ENCODE results near the gene EPS8L3. TPM values are rescaled to one million over a fixed set of nuclear protein-coding genes. Genes with fewer than 3 reads are reported as not detected.
"Not testable (repeated sequence)": the region's sequence is repeated elsewhere in the genome, so short reads cannot be mapped to it uniquely, and the experiment has no call there.

The EPS8L3 gene
- total RNA-seq, 2 donors from 2014 or later = 1.1 TPM; not detected in 1

- Histone ChIP-seq H3K36me3 (no peaks in the 10 kb centered on the region), H3K27ac (no peak overlapping the region), H3K9me3 (no peaks in the 10 kb centered on the region), H3K4me3 (no peak overlapping the region), H3K27me3 (replicated peaks; ENCODE audit: insufficient read depth) (no peaks in the 10 kb centered on the region), H3K4me1 (ENCODE audit: control insufficient read depth in 1 of 2, low read depth in 2 of 2) (peaks cover 15 to 39% of the 10 kb centered on the region in 2 donors)
- ATAC-seq (ENCODE audit: insufficient number of reproducible peaks, low FRiP score, low read depth) = no peak
- no peak for TF ChIP-seq CTCF (IDR thresholded peaks at IDR 0.05)
- no peak for DNase-seq (ENCODE audit: low spot score)
Observed at GRCh38 chr1:109799445-109799844, 35.7 kb upstream of the EPS8L3 start.

GRCh38 chr1:109797303-109797595, 33.5 kb upstream of the EPS8L3 start:
- not testable (repeated sequence) for H3K27me3 ChIP-seq (replicated peaks; ENCODE audit: insufficient read depth); DNase-seq (ENCODE audit: low spot score); H3K36me3 ChIP-seq; ATAC-seq (ENCODE audit: insufficient number of reproducible peaks, low FRiP score, low read depth); H3K4me3 ChIP-seq; H3K9me3 ChIP-seq
- peak overlapping the region; percentile 18 to 56 for H3K27ac ChIP-seq
- peaks cover 17 to 38% of the 10 kb centered on the region in 2 donors for H3K4me1 ChIP-seq (ENCODE audit: control insufficient read depth in 1 of 2, low read depth in 2 of 2)

GRCh38 chr1:109796484-109797302, 33.0 kb upstream of the EPS8L3 start:
- Histone ChIP-seq H3K9me3 (no peaks in the 10 kb centered on the region), H3K4me3 (no peak overlapping the region), H3K27me3 (replicated peaks; ENCODE audit: insufficient read depth) (no peaks in the 10 kb centered on the region), H3K27ac (peak overlapping the region; percentile 18 to 56), H3K4me1 (ENCODE audit: control insufficient read depth in 1 of 2, low read depth in 2 of 2) (peaks cover 23 to 43% of the 10 kb centered on the region in 2 donors), H3K36me3 (no peaks in the 10 kb centered on the region)
- ATAC-seq (ENCODE audit: insufficient number of reproducible peaks, low FRiP score, low read depth) (no peak), DNase-seq (ENCODE audit: low spot score) (no peak)
- no peak for TF ChIP-seq CTCF (IDR thresholded peaks at IDR 0.05)

GRCh38 chr1:109794319-109795132, 30.8 kb upstream of the EPS8L3 start:
- H3K4me1 ChIP-seq (ENCODE audit: control insufficient read depth in 1 of 2, low read depth in 2 of 2) = peaks cover 28 to 57% of the 10 kb centered on the region in 2 donors
- H3K27ac ChIP-seq = no peak overlapping the region
- no peaks in the 10 kb centered on the region for H3K9me3 ChIP-seq
- H3K27me3 ChIP-seq (replicated peaks; ENCODE audit: insufficient read depth) = no peaks in the 10 kb centered on the region
- no peak for TF ChIP-seq CTCF (IDR thresholded peaks at IDR 0.05)
- no peak for DNase-seq (ENCODE audit: low spot score)
- H3K36me3 ChIP-seq = no peaks in the 10 kb centered on the region
- no peak overlapping the region for H3K4me3 ChIP-seq
- ATAC-seq (ENCODE audit: insufficient number of reproducible peaks, low FRiP score, low read depth) = no peak

- H3K27me3 ChIP-seq (replicated peaks; ENCODE audit: insufficient read depth) = no peaks in the 10 kb centered on the region
- no peak overlapping the region for H3K4me3 ChIP-seq
- peaks cover 28 to 57% of the 10 kb centered on the region in 2 donors for H3K4me1 ChIP-seq (ENCODE audit: control insufficient read depth in 1 of 2, low read depth in 2 of 2)
- no peak for TF ChIP-seq CTCF (IDR thresholded peaks at IDR 0.05)
- H3K9me3 ChIP-seq = no peaks in the 10 kb centered on the region
- ATAC-seq (ENCODE audit: insufficient number of reproducible peaks, low FRiP score, low read depth) (no peak), DNase-seq (ENCODE audit: low spot score) (no peak)
- H3K27ac ChIP-seq = peak overlapping the region in 1 of 2 donors; percentile 27
- H3K36me3 ChIP-seq = no peaks in the 10 kb centered on the region
Observed at GRCh38 chr1:109793486-109794318, 30.0 kb upstream of the EPS8L3 start.

Data from thoracic aorta (tissue), 2 donors.